H1 (cell line): ENCODE measurements around the gene ANKMY2.

Source experiments
- ASH2L ChIP-seq: fragments of 200-600, 300-600 bp; sonication (generic); IDR thresholded peaks from one replicate; pipeline ENCODE4 v1.7.1; 2017; ENCODE audit warnings: low read length
- ATF3 ChIP-seq: IDR thresholded peaks from 2 replicates; pipeline ENCODE4 v1.6.1; 2011; ENCODE audit warnings: low read depth, mild to moderate bottlenecking, low read length; ENCODE audit not compliant: insufficient read depth
- CHD1 ChIP-seq: IDR thresholded peaks from 2 replicates; pipeline ENCODE4 v1.6.1; 2012; ENCODE audit warnings: low read depth, low read length, improper control_type of control experiment
- CTCF ChIP-seq, 3 experiments: IDR thresholded peaks; 1 replicate in 2 of 3; 2 replicates in 1 of 3; pipeline versions ENCODE4 v1.5.1 to v1.6.1; 2011; ENCODE audit warnings: low read length in 3 of 3, mild to moderate bottlenecking in 3 of 3, inconsistent platforms in 2 of 3, low read depth in 1 of 3, moderate library complexity in 1 of 3; ENCODE audit not compliant: insufficient read depth in 1 of 3; ENCODE audit errors: control extremely low read depth in 1 of 3
- EGR1 ChIP-seq: IDR thresholded peaks from 2 replicates; pipeline ENCODE4 v1.6.1; 2011; ENCODE audit warnings: low read depth, low read length, borderline replicate concordance
- EZH2 ChIP-seq: fragments of 200-600 bp; sonication (generic); IDR thresholded peaks from 2 replicates; pipeline ENCODE4 v1.7.1; 2012; ENCODE audit warnings: low read depth, mild to moderate bottlenecking, moderate library complexity, low read length, inconsistent platforms; ENCODE audit not compliant: severe bottlenecking
- JUN ChIP-seq: IDR thresholded peaks from 2 replicates; pipeline ENCODE4 v1.6.1; 2011; ENCODE audit warnings: low read depth, mild to moderate bottlenecking, improper control_type of control experiment, low read length
- JUND ChIP-seq: IDR thresholded peaks from 2 replicates; pipeline ENCODE4 v1.6.1; 2011; ENCODE audit warnings: mild to moderate bottlenecking, improper control_type of control experiment, low read length
- POLR2A ChIP-seq, 2 experiments: IDR thresholded peaks; 1 replicate in 1 of 2; 2 replicates in 1 of 2; pipeline ENCODE4 v1.6.1; 2011; ENCODE audit warnings: low read depth in 2 of 2, low read length in 2 of 2, mild to moderate bottlenecking in 2 of 2; ENCODE audit errors: control extremely low read depth in 1 of 2
- TAF1 ChIP-seq: IDR thresholded peaks from 2 replicates; pipeline ENCODE4 v1.6.1; 2011; ENCODE audit warnings: mild to moderate bottlenecking, low read depth, low read length

DNA sequence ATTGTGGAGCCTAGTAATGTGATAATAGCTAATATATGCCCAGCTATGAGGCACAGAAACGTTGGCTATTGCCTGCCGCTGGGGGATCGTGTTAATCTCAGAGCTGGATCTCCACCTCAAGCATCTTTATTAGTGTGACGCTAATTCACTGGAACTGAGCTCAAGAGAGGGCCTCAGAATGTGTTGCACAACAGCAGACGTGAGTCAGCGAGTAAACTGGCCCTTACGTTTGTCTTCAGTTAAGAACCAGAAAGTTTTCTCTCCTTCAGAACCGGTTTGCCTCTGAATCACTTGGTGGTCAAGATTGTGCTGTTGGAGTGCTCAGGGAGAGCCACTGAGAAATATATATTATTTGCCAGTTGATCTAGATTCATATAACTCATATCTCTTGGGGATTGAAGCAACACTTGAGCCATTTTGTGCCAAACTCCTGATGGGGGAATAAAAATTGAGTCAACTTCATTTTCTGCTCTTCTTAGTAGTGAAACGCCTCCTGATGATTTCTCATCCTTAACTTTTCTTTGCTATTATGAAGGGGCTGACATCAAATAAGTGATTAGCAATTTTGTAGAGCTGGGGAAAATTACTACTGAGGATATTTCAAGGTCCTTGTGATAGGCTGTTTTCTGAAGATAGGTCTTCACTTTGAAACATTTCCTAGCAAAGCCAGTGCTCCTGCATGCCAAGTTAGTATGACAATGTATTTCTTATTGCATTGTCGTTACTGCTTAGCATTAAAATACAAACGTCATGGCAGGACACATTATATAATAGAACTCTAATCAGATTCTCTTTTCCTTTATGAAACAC, 22.7 kb upstream of the ANKMY2 start:
- TF ChIP-seq JUND (no peak), ASH2L (no peak), JUN (no peak), ATF3 (no peak), POLR2A (IDR thresholded peaks at IDR 0.05; ENCODE audit: control extremely low read depth in 1 of 2, low read depth in 2 of 2, low read length in 2 of 2) (no peak), CTCF (IDR thresholded peaks at IDR 0.05; ENCODE audit: control extremely low read depth in 1 of 3, insufficient read depth in 1 of 3, low read depth in 1 of 3, low read length in 3 of 3) (no peak), CHD1 (no peak), EZH2 (no peak), TAF1 (no peak), EGR1 (no peak)
